Omental fat pad (tissue), 4 donors: ENCODE measurements around the gene RAPGEF4. TPM values are rescaled to one million over a fixed set of nuclear protein-coding genes. Genes with fewer than 3 reads are reported as not detected.

Experiments
- ATAC-seq: fragments of 150-250 bp; one replicate; pipeline ENCODE4 v1.9.1; 2016; ENCODE audit warnings: mild to moderate bottlenecking, moderate library complexity; ENCODE audit not compliant: low FRiP score
- DNase-seq: peaks from one replicate; pipeline ENCODE4 v3.0.0-alpha.2; 2019; ENCODE audit warnings: low spot score
- CTCF ChIP-seq, 3 donors: fragments of 450-650 bp; IDR thresholded peaks; one replicate each; pipeline ENCODE4 v1.5.1; 2016 to 2017; ENCODE audit warnings: antibody characterized with exemption in 3 of 3, mild to moderate bottlenecking in 3 of 3, moderate library complexity in 2 of 3
- total RNA-seq, 4 donors: library from RNA; depleted of rRNA; stranded (reverse); fragments of >200 nt; gene quantifications; one replicate each; pipeline ENCODE4 v1.1.0, GENCODE V29; 2016

Gene RAPGEF4
- total RNA-seq, 4 donors from 2014 or later: 11.7 to 25.6 (median 20.0) TPM

GRCh38 chr2:172711110-172711509 lies 24.5 kb upstream of the RAPGEF4 start:
- ATAC-seq (no peak), DNase-seq (no peak)
- no peak for TF ChIP-seq CTCF (IDR thresholded peaks at IDR 0.05)

GRCh38 chr2:172712251-172712650 lies 23.4 kb upstream of the RAPGEF4 start:
- no peak for ATAC-seq

GRCh38 chr2:172713365-172713875 lies 22.2 kb upstream of the RAPGEF4 start:
- ATAC-seq (no peak), DNase-seq (no peak)
- TF ChIP-seq CTCF (IDR thresholded peaks at IDR 0.05): no peak

More at GRCh38 chr2:172712251-172712650, 23.4 kb upstream of the RAPGEF4 start:
- DNase-seq: no peak
- TF ChIP-seq CTCF (IDR thresholded peaks at IDR 0.05): no peak

- ATAC-seq: no peak
- no peak for DNase-seq
- no peak for TF ChIP-seq CTCF (IDR thresholded peaks at IDR 0.05)
Observed at GRCh38 chr2:172722481-172722880, 13.2 kb upstream of the RAPGEF4 start.

GRCh38 chr2:172723286-172723685 lies 12.4 kb upstream of the RAPGEF4 start:
- no peak for TF ChIP-seq CTCF (IDR thresholded peaks at IDR 0.05)
- no peak for DNase-seq
- ATAC-seq: no peak

GRCh38 chr2:172724724-172725123 lies 10.9 kb upstream of the RAPGEF4 start:
- DNase-seq: no peak
- ATAC-seq: no peak
- TF ChIP-seq CTCF (IDR thresholded peaks at IDR 0.05): no peak

- ATAC-seq (no peak), DNase-seq (no peak)
- no peak for TF ChIP-seq CTCF (IDR thresholded peaks at IDR 0.05)
Observed at GRCh38 chr2:172725284-172725683, 10.4 kb upstream of the RAPGEF4 start.
